ENCODE results near the gene E2F6. TPM values are rescaled to one million over a fixed set of nuclear protein-coding genes. Genes with fewer than 3 reads are reported as not detected.

Gene E2F6
- total and polyA plus RNA-seq, 2 of the 8 experiments (the other 6 are each of a cell fraction or from before 2014, with no cell fraction given): 8.3 to 14.9 TPM

GRCh38 chr2:11477994-11478393 lies 12.0 kb upstream of the E2F6 start:
- peak; percentile 86 to 90 for TF ChIP-seq RAD21 (IDR thresholded peaks at IDR 0.05 in 1 of 2, conservative IDR thresholded peaks at IDR 0.05 in 1 of 2; ENCODE audit: low read depth in 2 of 2, low read length in 2 of 2)
- no peak for TF ChIP-seq TBP (IDR thresholded peaks at IDR 0.05; ENCODE audit: low read depth, low read length)
- TF ChIP-seq, protein P1, sequence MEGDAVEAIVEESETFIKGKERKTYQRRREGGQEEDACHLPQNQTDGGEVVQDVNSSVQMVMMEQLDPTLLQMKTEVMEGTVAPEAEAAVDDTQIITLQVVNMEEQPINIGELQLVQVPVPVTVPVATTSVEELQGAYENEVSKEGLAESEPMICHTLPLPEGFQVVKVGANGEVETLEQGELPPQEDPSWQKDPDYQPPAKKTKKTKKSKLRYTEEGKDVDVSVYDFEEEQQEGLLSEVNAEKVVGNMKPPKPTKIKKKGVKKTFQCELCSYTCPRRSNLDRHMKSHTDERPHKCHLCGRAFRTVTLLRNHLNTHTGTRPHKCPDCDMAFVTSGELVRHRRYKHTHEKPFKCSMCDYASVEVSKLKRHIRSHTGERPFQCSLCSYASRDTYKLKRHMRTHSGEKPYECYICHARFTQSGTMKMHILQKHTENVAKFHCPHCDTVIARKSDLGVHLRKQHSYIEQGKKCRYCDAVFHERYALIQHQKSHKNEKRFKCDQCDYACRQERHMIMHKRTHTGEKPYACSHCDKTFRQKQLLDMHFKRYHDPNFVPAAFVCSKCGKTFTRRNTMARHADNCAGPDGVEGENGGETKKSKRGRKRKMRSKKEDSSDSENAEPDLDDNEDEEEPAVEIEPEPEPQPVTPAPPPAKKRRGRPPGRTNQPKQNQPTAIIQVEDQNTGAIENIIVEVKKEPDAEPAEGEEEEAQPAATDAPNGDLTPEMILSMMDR (IDR thresholded peaks at IDR 0.05; ENCODE audit: control extremely low read depth in 1 of 3, insufficient read depth in 1 of 3, low read depth in 1 of 3, low read length in 3 of 3): peak; percentile 45 to 90 (median 78)
- no peak for TF ChIP-seq RNF2 (IDR thresholded peaks at IDR 0.05; ENCODE audit: borderline replicate concordance, low read depth, low read length, missing control alignments, poor library complexity, severe bottlenecking)
- TF ChIP-seq SIN3A (conservative IDR thresholded peaks at IDR 0.05 in 1 of 2, IDR thresholded peaks at IDR 0.05 in 1 of 2; ENCODE audit: low read depth in 1 of 2, low read length in 2 of 2): 0 out of 4 replicates have a peak, but pooled peaks of 1 of the 2 experiments have one; percentile 33
- no peak for TF ChIP-seq EZH2 (IDR thresholded peaks at IDR 0.05; ENCODE audit: low read depth, low read length, severe bottlenecking)
- peak; percentile 71 for TF ChIP-seq YY1 (IDR thresholded peaks at IDR 0.05; ENCODE audit: low read depth, low read length)
- POLR2A ChIA-PET (ENCODE audit: partially characterized antibody): no interaction called here
- Histone ChIP-seq H3K27me3 (replicated peaks in 1 of 4; ENCODE audit: control insufficient read depth in 3 of 4, extremely low read depth in 1 of 4, insufficient read depth in 3 of 4, low read length in 3 of 4) (peaks cover 0 to 16% (median 12%) of the 10 kb centered on the region in 4 experiments; a peak in 6 of 7 replicates), H2BK5ac (ENCODE audit: low read depth, low read length) (no peak overlapping the region), H4K20me1 (replicated peaks in 1 of 2; ENCODE audit: control insufficient read depth in 1 of 2, insufficient read depth in 2 of 2, low read length in 2 of 2) (no peaks in the 10 kb centered on the region), H3K4ac (replicated peaks; ENCODE audit: insufficient read length, low read depth, low read length) (no peak overlapping the region), H3K4me3 (ENCODE audit: extremely low read depth in 1 of 4, insufficient read depth in 2 of 4, low read depth in 3 of 4, low read length in 4 of 4) (no peak overlapping the region), H3K56ac (replicated peaks; ENCODE audit: insufficient read length, low read depth, low read length) (no peak overlapping the region), H3K36me3 (ENCODE audit: control insufficient read depth in 2 of 4, insufficient read depth in 4 of 4, low read length in 3 of 4) (no peaks in the 10 kb centered on the region), H3K23ac (ENCODE audit: insufficient read length) (no peak overlapping the region), H3K27ac (ENCODE audit: low read depth, low read length) (no peak overlapping the region), H3K18ac (ENCODE audit: extremely low read depth, low read length) (no peak overlapping the region), H2BK20ac (ENCODE audit: low read length) (no peak overlapping the region), H2AK5ac (ENCODE audit: low read depth, low read length) (no peak overlapping the region), H3K79me2 (ENCODE audit: control insufficient read depth in 1 of 2, insufficient read depth in 2 of 2, low read length in 2 of 2) (no peaks in the 10 kb centered on the region), H3K4me1 (replicated peaks in 1 of 4; ENCODE audit: control insufficient read depth in 3 of 4, insufficient read depth in 4 of 4, low read length in 3 of 4) (peaks cover 0 to 3% (median under 1%) of the 10 kb centered on the region in 4 experiments; a peak in 3 of 7 replicates), H3K79me1 (ENCODE audit: low read depth, low read length) (no peaks in the 10 kb centered on the region), H4K8ac (ENCODE audit: extremely low read depth, insufficient read depth, low read length) (no peak overlapping the region), H3K4me2 (ENCODE audit: insufficient read depth in 1 of 2, low read depth in 2 of 2, low read length in 2 of 2) (no peak overlapping the region), H3K23me2 (ENCODE audit: low read depth, low read length) (peaks cover 9% of the 10 kb centered on the region), H2BK12ac (ENCODE audit: low read depth, low read length) (no peak overlapping the region), H2AFZ (ENCODE audit: low read length) (no peak overlapping the region), H3K14ac (ENCODE audit: insufficient read length) (no peak overlapping the region), H2BK15ac (ENCODE audit: low read length) (no peak overlapping the region), H3K9ac (replicated peaks in 1 of 4; ENCODE audit: extremely low read depth in 1 of 4, low read depth in 3 of 4, low read length in 3 of 4) (no peak overlapping the region), H2BK120ac (replicated peaks; ENCODE audit: low read depth, low read length) (no peak overlapping the region), H3K9me3 (ENCODE audit: insufficient read depth in 2 of 2, low read depth in 1 of 2, low read length in 1 of 2) (no peaks in the 10 kb centered on the region; a peak in 1 of 4 replicates), H4K91ac (replicated peaks; ENCODE audit: insufficient read length, low read length) (no peak overlapping the region), H4K5ac (ENCODE audit: insufficient read length, low read depth, low read length) (no peak overlapping the region)
- WGBS, 2 experiments (ENCODE audit: extremely low coverage in 1 of 2, insufficient coverage in 1 of 2, insufficient read length in 1 of 2, insufficient replicate concordance in 2 of 2, low coverage in 1 of 2, low lambda C conversion rate in 2 of 2, missing lambda C conversion rate in 1 of 2): 40% methylated on average over 2 of the region's 2 CpGs; no CpG with 5 or more reads in 1 of the 2 experiments
- CTCF ChIA-PET (ENCODE audit: partially characterized antibody): interaction anchor here (0.7 to 20.6 kb wide), 19 partner anchors 16 to 485 kb away, joined by 3 to 558 read pairs (median 4); partner anchors contain the start of gene GREB1
- peak in 1 of 2 experiments; percentile 95 for DNase-seq (ENCODE audit: low read depth in 1 of 2, low spot score in 2 of 2)
- FAIRE-seq: peak; percentile 94

Measured in H1 (cell line).